ACC112 (cell line): ENCODE data around the gene NUDC.

Experiments
- H2AFZ ChIP-seq: fragments of 200-600 bp; sonication (generic); one replicate; pipeline ENCODE4 v1.6.0; 2017; ENCODE audit warnings: antibody characterized with exemption, low read length; ENCODE audit not compliant: unreplicated experiment
- H3K27ac ChIP-seq: fragments of 200-600 bp; sonication (generic); 2 replicates; pipeline ENCODE4 v1.5.1; 2014; ENCODE audit warnings: low read depth, mild to moderate bottlenecking, antibody characterized with exemption, low read length, moderate library complexity
- H3K27me3 ChIP-seq: fragments of 200-600 bp; sonication (generic); 2 replicates; pipeline ENCODE4 v1.6.1; 2014; ENCODE audit warnings: mild to moderate bottlenecking, antibody characterized with exemption, low read length, moderate library complexity, mixed read lengths; ENCODE audit not compliant: insufficient read depth
- H3K36me3 ChIP-seq: fragments of 200-600 bp; sonication (generic); 2 replicates; pipeline ENCODE4 v1.6.1; 2016; ENCODE audit warnings: mild to moderate bottlenecking, antibody characterized with exemption, low read length, moderate library complexity, mixed read lengths; ENCODE audit not compliant: insufficient read depth
- H3K4me1 ChIP-seq: fragments of 200-600 bp; sonication (generic); one replicate; pipeline ENCODE4 v1.6.1; 2016; ENCODE audit warnings: low read length, mixed read lengths; ENCODE audit not compliant: insufficient read depth, unreplicated experiment, control insufficient read depth
- H3K4me3 ChIP-seq: fragments of 200-600 bp; sonication (generic); 2 replicates; pipeline ENCODE4 v1.5.1; 2014; ENCODE audit warnings: mild to moderate bottlenecking, low read depth, low read length
- H3K79me2 ChIP-seq: fragments of 200-600 bp; sonication (generic); one replicate; pipeline ENCODE4 v1.6.0; 2016; ENCODE audit warnings: low read length; ENCODE audit not compliant: control insufficient read depth, unreplicated experiment, insufficient read depth

Gene NUDC

GRCh38 chr1:26965628-26966027 lies 44.1 kb downstream of the NUDC start:
- no peak overlapping the region for H3K4me3 ChIP-seq
- H3K79me2 ChIP-seq, result no peaks in the 10 kb centered on the region
- H3K36me3 ChIP-seq, result no peaks in the 10 kb centered on the region
- no peak overlapping the region for H2AFZ ChIP-seq
- H3K4me1 ChIP-seq, result peaks cover 15% of the 10 kb centered on the region
- no peaks in the 10 kb centered on the region for H3K27me3 ChIP-seq
- no peak overlapping the region for H3K27ac ChIP-seq

GRCh38 chr1:26970810-26971209 lies 49.3 kb downstream of the NUDC start:
- Histone ChIP-seq H3K4me1 (peaks cover 9% of the 10 kb centered on the region), H3K36me3 (no peaks in the 10 kb centered on the region), H3K4me3 (no peak overlapping the region), H2AFZ (no peak overlapping the region), H3K79me2 (no peaks in the 10 kb centered on the region), H3K27me3 (no peaks in the 10 kb centered on the region), H3K27ac (no peak overlapping the region)

- Histone ChIP-seq H3K27me3 (no peaks in the 10 kb centered on the region), H3K4me3 (no peak overlapping the region), H2AFZ (no peak overlapping the region), H3K36me3 (no peaks in the 10 kb centered on the region), H3K79me2 (no peaks in the 10 kb centered on the region), H3K4me1 (peaks cover 9% of the 10 kb centered on the region), H3K27ac (no peak overlapping the region)
Observed at GRCh38 chr1:26971590-26971989, 50.0 kb downstream of the NUDC start.

- no peak overlapping the region for H2AFZ ChIP-seq
- no peak overlapping the region for H3K4me3 ChIP-seq
- no peak overlapping the region for H3K27ac ChIP-seq
- no peaks in the 10 kb centered on the region for H3K79me2 ChIP-seq
- no peaks in the 10 kb centered on the region for H3K27me3 ChIP-seq
- peaks cover 9% of the 10 kb centered on the region for H3K4me1 ChIP-seq
- no peaks in the 10 kb centered on the region for H3K36me3 ChIP-seq
Observed at GRCh38 chr1:26972390-26972789, 50.8 kb downstream of the NUDC start.

DNA sequence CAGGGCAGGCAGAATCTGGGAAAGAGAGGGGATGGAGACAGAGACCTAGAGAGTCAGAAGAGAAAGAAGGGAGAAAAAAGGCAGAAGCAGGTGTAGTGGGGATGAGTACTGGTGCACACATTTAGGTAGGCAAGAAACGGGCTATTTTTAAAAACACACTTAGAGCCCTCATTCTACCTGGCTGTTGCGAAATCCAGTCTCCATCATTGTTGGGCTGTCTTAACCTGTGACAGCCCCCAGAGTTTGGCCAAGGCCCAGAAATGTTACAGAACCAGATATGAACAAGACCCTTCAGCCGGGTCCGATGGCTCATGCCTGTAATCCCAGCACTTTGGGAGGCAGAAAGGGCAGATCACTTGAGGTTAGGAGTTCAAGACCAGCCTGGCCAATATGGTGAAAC lies 51.3 kb downstream of the NUDC start:
- Histone ChIP-seq H3K4me3 (no peak overlapping the region), H3K36me3 (no peaks in the 10 kb centered on the region), H3K27me3 (no peaks in the 10 kb centered on the region), H3K4me1 (peaks cover 9% of the 10 kb centered on the region), H3K27ac (no peak overlapping the region), H2AFZ (no peak overlapping the region), H3K79me2 (no peaks in the 10 kb centered on the region)

DNA sequence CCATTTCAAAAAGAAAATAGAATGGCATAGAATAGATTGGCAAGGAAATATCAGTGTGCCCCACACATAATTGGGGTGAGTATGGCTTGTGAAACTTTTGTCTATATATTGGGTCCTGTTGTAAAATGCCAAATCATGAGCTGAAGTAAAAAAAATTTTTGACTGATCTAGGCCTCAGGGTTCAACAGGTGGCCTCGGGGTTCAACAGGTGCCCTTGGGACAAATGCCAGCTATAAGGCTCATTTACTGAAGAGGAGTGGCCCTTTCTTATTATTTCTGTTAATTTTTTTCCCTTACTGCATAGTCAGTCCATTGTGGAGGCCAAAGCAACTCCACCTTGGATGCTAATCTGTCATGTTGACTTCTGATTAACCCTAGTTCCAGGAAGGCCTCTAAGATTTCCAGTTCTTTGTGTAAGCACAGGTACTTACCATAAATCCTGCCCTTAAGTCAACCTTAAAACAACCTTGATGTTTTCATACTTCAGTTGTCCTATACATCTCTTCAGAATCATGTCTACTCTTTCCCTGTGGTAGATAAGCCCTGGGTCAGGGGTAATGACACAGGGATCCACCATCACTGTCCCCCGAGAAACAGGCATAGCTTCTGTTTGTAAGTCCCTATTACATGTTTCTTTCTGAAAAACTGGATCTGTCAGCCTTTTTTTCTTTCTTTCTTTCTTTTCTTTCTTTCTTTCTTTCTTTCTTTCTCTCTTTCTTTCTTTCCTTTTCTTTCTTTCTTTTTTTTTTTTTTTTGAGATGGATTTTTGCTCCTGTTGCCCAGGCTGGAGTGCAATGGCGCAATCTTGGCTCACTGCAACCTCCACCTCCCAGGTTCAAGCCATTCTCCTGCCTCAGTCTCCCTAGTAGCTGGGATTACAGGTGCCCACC lies 55.3 kb downstream of the NUDC start:
- H3K36me3 ChIP-seq, result no peaks in the 10 kb centered on the region
- no peaks in the 10 kb centered on the region for H3K79me2 ChIP-seq
- no peak overlapping the region for H3K27ac ChIP-seq
- H3K27me3 ChIP-seq, result no peaks in the 10 kb centered on the region
- H3K4me3 ChIP-seq, result no peak overlapping the region
- peaks cover 7% of the 10 kb centered on the region for H3K4me1 ChIP-seq
- H2AFZ ChIP-seq, result no peak overlapping the region

DNA sequence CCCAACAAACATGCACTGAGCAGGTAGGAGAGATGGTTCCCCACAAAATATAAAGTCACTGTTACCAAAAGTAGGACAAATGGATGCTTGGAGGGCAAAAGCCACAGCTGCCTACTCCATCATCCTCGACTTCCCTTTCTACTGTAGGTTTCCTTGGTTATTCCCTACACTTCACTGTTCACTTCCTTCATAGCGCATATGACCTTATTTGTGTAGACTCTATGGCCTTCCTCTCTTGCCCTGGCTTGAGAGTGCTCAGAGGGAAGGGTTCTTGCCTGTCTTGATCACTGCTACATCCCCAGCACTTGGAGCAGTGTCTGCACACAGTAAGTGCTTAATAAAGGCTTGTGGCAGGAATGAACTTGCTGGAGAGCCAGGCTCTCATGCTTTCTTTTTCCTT lies 57.4 kb downstream of the NUDC start:
- H3K27ac ChIP-seq, result no peak overlapping the region

DNA sequence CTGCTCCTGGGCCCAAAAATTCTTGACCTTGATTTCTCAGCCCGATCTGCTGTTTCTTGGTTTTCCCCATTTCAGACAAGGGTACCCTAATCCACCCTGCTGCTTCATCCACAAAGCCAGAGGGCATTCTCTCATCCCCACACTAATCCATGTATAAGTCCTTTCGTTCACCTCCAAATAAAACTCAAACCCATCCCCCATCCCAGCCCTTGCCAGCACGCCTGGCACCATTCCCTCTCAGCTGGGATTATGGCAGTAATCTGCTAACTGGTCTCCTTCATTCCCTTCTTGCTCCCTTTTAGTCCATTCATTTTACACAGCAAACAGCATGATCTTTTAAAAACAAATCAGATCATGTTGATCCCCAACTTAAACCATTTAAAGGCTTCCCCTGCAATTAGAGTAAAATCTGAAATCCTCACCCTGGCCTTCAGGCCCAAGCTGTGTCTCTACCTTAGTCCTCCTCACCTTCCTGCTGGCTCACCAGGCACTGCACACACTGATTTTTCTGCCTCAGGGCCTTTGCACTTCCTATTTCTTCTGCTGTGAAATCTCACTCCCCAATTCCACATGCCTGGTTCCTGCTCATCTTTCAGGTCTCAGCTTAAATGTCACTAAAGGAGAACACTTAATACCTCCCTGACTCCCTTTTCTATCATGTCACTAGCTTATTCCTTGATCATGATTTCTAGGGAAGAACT lies 59.8 kb downstream of the NUDC start:
- H3K36me3 ChIP-seq, result no peaks in the 10 kb centered on the region
- no peaks in the 10 kb centered on the region for H3K79me2 ChIP-seq
- no peak overlapping the region for H3K4me3 ChIP-seq
- no peak overlapping the region for H2AFZ ChIP-seq
- H3K27me3 ChIP-seq, result no peaks in the 10 kb centered on the region
- H3K4me1 ChIP-seq, result no peaks in the 10 kb centered on the region
- no peak overlapping the region for H3K27ac ChIP-seq

More for the DNA sequence above, 57.4 kb downstream of the NUDC start:
- Histone ChIP-seq H3K4me3 (no peak overlapping the region), H3K36me3 (no peaks in the 10 kb centered on the region), H3K4me1 (no peaks in the 10 kb centered on the region), H3K79me2 (no peaks in the 10 kb centered on the region), H2AFZ (no peak overlapping the region), H3K27me3 (no peaks in the 10 kb centered on the region)

DNA sequence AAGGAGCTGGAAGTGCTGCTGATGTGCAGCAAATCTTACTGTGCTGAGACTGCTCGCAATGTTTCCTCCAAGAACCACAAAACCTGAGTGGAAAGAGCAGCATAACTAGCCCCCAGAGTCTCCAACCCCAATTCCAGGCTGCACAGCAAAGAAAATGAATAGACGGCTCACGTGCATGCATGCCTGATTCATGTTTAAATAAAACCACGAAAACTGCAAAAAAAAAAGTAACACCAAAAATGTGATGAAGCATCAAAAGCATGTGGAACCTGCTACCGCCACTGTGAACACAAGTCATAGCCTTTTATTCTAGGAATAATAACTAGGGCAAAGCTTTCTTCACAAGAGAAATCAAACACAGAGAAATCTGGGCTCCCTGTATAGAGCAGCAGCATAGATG lies 62.3 kb downstream of the NUDC start:
- Histone ChIP-seq H3K4me3 (no peak overlapping the region), H3K79me2 (no peaks in the 10 kb centered on the region), H2AFZ (no peak overlapping the region), H3K27ac (no peak overlapping the region), H3K36me3 (no peaks in the 10 kb centered on the region), H3K27me3 (no peaks in the 10 kb centered on the region), H3K4me1 (no peaks in the 10 kb centered on the region)

DNA sequence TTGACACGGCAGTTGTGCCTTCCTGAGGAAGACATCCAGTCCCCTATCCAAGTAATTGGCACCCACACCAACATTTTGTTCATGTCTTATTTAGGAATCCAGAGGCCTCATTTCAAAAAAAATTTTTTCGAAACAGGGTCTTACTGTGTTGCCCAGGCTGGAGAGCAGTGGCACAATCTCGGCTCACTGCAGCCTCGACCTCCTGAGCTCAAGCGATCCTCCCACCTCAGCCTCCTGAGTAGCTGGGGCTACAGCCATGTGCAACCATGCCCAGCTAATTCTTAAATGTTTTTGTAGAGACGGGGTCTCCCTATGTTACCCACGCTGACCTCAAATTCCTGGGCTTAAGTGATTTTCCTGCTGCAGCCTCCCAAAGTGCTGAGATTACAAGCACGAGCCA lies 62.7 kb downstream of the NUDC start:
- Histone ChIP-seq H3K4me3 (no peak overlapping the region), H3K27me3 (no peaks in the 10 kb centered on the region), H3K79me2 (no peaks in the 10 kb centered on the region), H3K27ac (no peak overlapping the region), H3K4me1 (no peaks in the 10 kb centered on the region), H3K36me3 (no peaks in the 10 kb centered on the region), H2AFZ (no peak overlapping the region)

- H3K79me2 ChIP-seq, result no peaks in the 10 kb centered on the region
- peaks cover 14% of the 10 kb centered on the region for H3K4me1 ChIP-seq
- H3K27ac ChIP-seq, result no peak overlapping the region
- H3K4me3 ChIP-seq, result no peak overlapping the region
- no peak overlapping the region for H2AFZ ChIP-seq
- no peaks in the 10 kb centered on the region for H3K36me3 ChIP-seq
- no peaks in the 10 kb centered on the region for H3K27me3 ChIP-seq
Observed at GRCh38 chr1:26986658-26987057, 65.1 kb downstream of the NUDC start.
